GM18870 (cell line): ENCODE results near the gene TADA3.

Experiments
- ATAC-seq: cut with Tn5 transposase; IDR thresholded peaks from one replicate; pipeline ENCODE4 v1.9.1; 2021; ENCODE audit warnings: moderate library complexity; ENCODE audit not compliant: unreplicated experiment

Gene TADA3, protein sequence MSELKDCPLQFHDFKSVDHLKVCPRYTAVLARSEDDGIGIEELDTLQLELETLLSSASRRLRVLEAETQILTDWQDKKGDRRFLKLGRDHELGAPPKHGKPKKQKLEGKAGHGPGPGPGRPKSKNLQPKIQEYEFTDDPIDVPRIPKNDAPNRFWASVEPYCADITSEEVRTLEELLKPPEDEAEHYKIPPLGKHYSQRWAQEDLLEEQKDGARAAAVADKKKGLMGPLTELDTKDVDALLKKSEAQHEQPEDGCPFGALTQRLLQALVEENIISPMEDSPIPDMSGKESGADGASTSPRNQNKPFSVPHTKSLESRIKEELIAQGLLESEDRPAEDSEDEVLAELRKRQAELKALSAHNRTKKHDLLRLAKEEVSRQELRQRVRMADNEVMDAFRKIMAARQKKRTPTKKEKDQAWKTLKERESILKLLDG

DNA sequence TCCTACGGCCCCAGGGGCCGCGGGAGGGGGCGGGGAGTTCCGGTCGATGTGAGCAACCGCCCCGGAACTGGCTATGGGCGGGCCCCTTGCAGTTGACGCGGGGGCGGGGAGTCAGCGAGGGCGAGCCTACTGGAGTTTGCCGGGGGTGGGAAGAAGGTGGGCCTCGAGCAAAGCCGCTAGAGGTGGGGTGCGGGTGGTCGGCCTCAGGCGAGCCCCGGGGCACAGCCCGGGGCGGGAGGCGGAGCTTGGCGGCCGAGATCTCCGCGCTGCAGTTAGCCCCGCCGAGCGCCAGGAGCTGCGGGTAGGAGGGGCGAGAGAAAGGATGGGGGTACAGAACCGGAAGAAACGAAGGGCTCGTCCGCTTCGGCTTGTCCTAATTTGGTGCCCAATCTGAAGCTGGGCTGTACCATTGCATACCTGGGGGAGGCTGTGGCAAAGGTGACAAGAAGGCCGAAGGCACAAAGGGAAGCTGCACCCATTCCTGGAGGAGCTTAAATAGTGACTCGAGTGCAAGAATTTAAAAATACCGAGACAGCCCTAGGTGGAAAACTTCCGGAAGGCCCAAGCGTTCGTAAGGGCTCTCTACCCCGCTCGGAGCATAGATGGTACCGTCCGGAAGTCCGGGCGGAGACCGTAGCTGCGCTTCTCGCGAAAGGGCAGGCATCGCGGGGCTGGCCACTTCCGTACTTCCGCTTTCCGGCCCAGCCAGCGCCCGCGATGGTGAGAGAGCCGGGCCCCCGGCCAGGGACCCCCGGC is at the start of gene TADA3, which contains the start of gene ARPC4:
TSS of gene TADA3 (minus strand) at position 69 of the 756 bp plus-strand sequence. CDS start 1,007 bp downstream, outside the sequence.
TSS of gene ARPC4 (plus strand) at position 678 of the 756 bp plus-strand sequence. CDS start at position 718, 40 bp downstream.
- ATAC-seq: peak; percentile 81

GRCh38 chr3:9841015-9841414 is 48.7 kb upstream of the TADA3 start:
- ATAC-seq: no peak

DNA sequence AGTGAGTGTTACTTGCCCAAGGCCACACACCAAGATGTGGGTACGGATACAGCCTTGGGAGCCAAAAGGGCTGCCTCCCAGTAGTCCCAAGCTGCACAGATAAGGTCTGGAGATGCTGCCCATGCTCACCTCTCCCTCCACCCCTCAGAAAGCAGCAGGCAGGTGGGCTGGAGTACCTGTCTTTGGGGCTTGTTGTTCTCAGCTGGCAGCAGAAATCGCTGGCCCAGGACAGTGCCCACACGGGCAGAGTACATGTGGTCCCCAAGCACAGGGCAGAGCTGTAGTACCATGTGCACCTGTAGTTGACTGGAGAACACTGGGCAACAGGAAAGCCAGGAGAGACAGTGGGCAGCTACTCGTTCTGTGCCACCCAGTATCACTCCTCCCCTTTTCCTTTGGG is 46.6 kb upstream of the TADA3 start:
- ATAC-seq: no peak

GRCh38 chr3:9837701-9838582 is 45.7 kb upstream of the TADA3 start:
- no peak for ATAC-seq

DNA sequence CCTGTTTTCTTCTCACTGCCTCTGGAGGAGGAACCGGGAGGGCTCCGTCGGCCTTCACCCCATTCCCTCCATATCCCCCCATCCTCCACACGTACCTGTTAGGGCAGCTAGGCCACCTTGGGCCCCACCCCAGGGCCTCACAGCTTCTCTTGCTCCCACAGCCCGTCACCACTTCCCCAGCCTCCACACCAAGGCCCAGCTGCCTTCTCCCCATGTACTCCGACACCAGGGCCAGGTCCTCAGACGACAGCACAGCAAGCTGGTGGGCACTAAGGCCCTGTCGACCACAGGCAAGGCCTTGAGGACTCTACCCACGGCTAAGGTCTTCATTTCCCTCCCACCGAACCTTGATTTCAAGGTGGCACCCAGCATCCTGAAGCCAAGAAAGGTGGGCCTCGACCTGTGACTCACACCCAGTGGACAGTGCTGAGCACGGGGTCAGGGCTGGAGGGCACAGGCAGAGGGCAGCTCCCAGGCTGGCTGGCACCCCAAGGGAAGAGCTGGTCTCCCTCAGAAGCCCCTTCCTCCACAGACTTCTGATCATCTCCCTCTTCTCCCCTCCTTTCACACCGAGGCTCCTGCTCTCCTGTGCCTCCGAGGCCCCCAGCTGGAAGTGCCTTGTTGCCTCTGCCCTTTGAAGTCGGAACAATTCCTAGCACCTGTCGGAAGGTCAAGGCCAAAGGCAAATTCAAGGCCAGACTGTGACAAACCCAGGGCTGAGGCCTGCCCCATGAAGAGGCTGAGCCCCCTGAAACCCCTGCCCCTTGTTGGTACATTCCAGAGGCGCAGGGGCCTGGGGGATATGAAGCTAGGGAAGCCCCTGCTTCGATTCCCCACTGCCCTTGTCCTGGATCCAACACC is 42.5 kb upstream of the TADA3 start:
- no peak for ATAC-seq

DNA sequence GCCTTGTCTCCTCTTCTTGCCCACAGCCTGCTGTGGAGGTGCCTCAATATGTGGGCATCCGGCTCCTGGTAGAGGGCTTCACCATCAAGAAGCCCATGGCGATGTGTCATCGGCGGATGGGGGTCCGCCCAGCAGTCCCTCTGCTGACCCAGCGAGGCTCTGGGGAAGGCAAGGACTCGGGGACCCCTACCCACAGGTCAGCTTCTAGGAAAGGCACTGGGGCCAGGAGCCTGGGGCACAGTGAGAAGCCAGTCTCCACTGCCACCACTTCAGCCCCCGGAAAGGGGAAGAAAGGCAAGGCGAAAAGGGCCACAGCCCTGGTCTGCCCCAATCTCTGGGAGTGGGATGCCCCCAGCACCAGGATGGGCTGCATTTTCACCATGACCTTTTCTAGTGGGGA is 40.8 kb upstream of the TADA3 start:
- no peak for ATAC-seq

DNA sequence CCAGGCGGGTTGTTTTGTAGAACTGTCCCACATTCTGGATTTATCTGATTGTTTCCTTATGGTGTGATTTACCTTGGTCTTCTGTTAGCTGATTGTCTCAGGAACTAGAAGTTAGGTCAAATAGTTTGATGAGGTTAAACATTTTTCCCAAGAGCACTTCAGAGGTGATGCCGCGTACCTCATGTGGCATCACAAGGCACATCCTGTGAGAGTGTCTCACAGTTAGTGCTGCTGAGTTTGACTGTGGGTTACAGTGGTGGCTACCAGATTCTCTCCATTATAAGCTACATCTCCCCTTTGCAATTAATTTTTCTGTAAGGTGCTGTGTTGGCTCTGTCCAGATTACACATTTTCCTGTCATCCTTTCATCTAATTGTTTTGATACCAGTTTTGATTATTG is 39.0 kb upstream of the TADA3 start:
- ATAC-seq: no peak

DNA sequence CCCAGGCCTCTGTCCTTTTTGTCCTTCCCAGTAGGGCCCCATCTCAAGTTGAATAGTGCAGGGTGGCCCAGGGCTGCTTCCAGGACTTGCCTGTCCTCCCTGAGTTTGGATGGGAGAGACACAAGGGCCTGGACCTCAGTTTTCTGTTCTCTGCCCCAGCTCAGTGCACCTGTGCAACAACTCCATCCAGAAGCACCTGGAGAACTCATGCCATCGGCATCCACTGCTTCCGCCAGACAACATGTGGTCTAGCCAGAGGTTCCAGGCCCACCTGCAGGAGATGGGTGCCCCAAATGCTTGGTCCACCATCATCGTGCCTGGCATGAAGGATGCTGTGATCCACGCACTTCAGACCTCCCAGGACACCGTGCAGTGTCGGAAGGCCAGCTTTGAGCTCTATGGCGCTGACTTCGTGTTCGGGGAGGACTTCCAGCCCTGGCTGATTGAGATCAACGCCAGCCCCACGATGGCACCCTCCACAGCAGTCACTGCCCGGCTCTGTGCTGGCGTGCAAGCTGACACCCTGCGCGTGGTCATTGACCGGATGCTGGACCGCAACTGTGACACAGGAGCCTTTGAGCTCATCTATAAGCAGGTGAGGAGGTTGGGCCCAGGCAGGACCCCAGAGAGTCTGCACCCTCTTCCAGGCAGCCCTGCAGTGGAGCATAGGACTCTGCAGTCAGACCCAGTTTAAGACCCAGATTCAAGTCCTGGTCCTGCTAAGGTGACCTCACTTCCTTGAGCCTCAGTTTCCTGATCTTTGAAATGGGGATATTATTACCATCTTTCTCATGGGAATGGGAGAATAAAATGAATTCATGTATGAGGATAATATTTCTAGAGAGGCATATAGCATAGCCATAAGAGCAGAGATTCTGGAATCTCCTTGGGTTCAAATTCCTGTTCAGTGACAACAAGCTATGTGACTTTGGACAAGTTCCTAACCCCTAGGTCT is 36.8 kb upstream of the TADA3 start:
- no peak for ATAC-seq

- ATAC-seq: no peak
Observed at GRCh38 chr3:9826815-9827573, 34.7 kb upstream of the TADA3 start.

DNA sequence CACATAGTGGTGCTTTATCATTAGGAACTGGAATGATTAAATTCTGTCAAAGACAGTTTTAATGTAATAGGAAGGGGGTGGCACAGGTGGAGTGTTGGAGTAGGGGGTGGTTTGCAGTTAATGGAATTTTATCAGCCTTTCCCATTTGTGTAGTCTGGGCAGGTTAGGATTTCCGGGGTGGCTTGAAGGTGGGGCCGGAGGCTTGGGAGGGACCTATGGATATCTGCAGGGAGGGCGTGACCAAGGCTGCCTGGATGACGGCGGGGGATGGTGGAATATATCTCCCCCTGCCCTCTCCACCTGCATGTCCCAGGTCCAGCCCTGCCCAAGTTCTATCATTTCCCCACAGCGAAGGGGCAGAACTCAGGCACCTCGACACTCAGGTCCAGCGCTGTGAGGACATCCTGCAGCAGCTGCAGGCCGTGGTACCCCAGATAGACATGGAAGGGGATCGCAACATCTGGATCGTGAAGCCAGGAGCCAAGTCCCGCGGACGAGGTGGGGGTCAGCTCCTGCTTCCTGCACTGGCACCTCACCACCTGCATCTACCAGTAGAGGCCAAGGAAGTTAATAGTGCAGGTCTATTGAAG is 33.3 kb upstream of the TADA3 start:
- no peak for ATAC-seq

DNA sequence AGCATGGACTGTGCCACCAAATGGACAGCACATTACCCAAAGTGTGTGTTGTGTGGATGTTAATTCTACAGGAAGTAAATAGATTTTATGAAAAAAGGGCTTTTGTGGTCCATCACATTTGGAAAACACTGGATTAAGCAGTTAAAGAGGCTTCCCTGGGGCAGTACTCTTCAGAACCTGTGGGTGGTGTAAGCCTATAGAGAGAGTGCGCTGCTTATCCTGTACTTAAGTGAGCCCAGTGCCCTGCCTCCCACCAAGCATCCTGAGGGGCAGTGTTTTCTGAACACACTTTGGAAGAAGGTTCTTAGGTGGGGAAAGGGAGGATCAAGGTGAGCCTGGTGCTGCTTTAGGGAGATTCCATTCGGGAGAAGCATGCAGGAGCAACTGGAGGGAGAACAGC is 28.7 kb upstream of the TADA3 start:
- ATAC-seq: no peak

GRCh38 chr3:9820543-9820942 is 28.3 kb upstream of the TADA3 start:
- no peak for ATAC-seq

- no peak for ATAC-seq
Observed at GRCh38 chr3:9818666-9819335, 26.5 kb upstream of the TADA3 start.

DNA sequence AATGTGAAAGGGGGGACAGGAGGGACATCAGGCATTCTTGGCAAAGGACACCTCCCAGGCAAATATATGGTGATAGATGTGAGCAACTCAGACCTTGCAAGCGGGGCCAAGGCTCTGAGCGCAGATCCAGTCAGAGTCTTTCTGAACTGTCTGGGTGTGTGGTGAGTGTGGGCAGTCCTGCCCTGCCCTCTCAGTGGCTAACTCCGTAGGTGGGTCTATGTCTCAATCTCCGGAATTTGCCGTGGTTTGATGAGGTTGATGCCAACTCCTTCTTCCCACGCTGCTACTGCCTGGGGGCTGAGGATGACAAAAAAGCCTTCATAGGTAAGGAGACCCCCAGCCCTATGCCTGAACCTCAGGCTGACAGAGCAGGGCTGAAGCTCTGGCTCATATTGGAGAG is 25.2 kb upstream of the TADA3 start:
- ATAC-seq: no peak

DNA sequence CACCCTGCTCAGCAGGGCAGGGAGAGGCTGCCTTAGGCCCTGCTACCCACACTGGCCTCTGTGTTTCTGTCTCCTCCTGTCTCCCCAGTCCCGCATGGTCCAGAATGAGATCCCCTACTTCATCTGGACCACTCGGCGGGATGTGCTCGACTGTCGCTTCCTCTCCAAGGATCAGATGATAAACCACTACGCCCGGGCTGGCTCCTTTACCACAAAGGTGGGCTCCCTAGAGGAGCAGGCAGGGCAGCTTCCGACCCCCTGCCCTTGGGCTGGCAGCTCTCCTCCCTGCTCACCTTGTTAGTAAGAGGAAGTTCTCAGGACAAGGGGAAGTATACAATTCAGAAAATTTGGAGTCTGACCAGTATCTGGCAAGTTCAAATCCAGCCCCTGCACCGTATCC is 23.7 kb upstream of the TADA3 start:
- no peak for ATAC-seq

DNA sequence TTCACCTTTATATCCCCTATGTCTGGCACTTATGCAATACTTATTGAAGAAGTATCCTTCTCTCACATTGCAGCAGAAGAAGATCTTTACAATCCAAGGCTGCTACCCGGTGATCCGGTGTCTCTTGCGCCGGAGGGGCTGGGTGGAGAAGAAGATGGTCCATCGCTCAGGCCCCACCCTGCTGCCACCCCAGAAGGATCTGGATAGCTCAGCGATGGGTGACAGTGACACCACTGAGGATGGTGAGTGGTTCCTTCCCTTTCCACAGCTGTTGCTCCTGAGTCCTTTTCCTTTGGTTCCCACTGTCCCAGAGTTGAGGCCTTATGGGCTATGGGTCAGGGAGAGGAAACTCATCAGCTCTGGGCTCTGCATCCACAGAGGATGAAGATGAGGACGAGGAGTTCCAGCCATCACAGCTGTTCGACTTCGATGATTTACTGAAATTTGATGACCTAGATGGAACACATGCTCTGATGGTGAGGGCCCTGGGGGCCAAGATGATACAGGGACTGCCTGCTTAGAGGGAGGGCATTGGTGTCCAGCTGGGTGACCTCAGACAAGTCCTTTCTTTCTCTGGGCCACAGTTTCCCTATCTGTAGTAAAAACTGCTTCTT is 20.7 kb upstream of the TADA3 start:
- no peak for ATAC-seq

DNA sequence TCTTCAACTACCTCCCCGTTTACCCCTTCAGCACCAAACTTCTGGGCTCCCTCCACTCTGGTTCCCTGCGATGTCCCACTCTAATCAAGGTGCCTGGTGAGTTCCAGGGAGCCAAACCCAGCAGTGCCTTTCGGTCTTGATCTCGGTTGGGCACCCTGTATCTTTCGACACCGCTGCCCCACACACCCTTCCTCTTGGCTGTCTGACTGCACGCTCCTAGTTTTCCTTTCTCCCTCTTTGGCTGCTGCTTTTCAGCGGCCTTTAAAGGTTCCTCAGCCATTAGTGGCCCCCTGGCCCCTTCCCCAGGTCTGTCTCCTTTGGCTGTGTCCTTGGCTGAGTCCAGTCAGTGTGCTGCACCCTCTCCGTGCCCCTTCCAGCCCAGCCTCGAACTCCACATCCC is 18.6 kb upstream of the TADA3 start:
- ATAC-seq: no peak
